ENCODE measurements around the gene GGPS1.

GRCh38 chr1:235331401-235331800 is 3.0 kb downstream of the GGPS1 start:
- no peak for TF ChIP-seq ZNF274 (IDR thresholded peaks at IDR 0.05; ENCODE audit: low read depth, low read length)
- TF ChIP-seq SUZ12 (IDR thresholded peaks at IDR 0.05; ENCODE audit: extremely low read depth, insufficient read depth, insufficient read length), result no peak
- no peak for TF ChIP-seq YY1 (IDR thresholded peaks at IDR 0.05; ENCODE audit: insufficient read depth, insufficient read length)
